Ascending aorta (tissue), 2 donors: Measurements from ENCODE around the gene SLC16A4. TPM values are rescaled to one million over a fixed set of nuclear protein-coding genes. Genes with fewer than 3 reads are reported as not detected.

Source experiments
- DNase-seq, 2 donors: peaks; one replicate each; pipeline ENCODE4 v3.0.0-alpha.2; 2019; ENCODE audit warnings: low spot score in 2 of 2
- H3K27ac ChIP-seq, 2 donors: fragments of 200-600 bp; sonication (generic); one replicate each; pipeline ENCODE4 v1.5.1; 2016 to 2017; ENCODE audit warnings: mild to moderate bottlenecking in 1 of 2
- H3K27me3 ChIP-seq: fragments of 200-600 bp; sonication (generic); one replicate; pipeline ENCODE4 v1.5.1; 2017
- H3K36me3 ChIP-seq, 2 donors: fragments of 200-600 bp; sonication (generic); one replicate each; pipeline ENCODE4 v1.5.1; 2016
- H3K4me1 ChIP-seq, 2 donors: fragments of 200-600 bp; sonication (generic); one replicate each; pipeline ENCODE4 v1.5.1; 2016 to 2017; ENCODE audit warnings: mild to moderate bottlenecking in 1 of 2
- H3K4me3 ChIP-seq, 2 donors: fragments of 200-600 bp; sonication (generic); one replicate each; pipeline ENCODE4 v1.5.1; 2016 to 2017; ENCODE audit warnings: mild to moderate bottlenecking in 1 of 2
- H3K9me3 ChIP-seq, 2 donors: fragments of 200-600 bp; sonication (generic); one replicate each; pipeline ENCODE4 v1.5.1; 2016
- intact Hi-C: fragments of 100-400 bp; cut with DNase I; formaldehyde crosslinking; loops from one replicate; pipeline ENCODE4 v1.15.1; 2023
- total RNA-seq: library from RNA; depleted of rRNA; stranded (reverse); fragments of >200 nt; gene quantifications from one replicate; pipeline ENCODE4 v1.1.0, GENCODE V29; 2016
- TF ChIP-seq, protein P1 (sequence below), 3 experiments: fragments of 200-600 bp in 2 of 3; fragments of 450-650 bp in 1 of 3; sonication (generic) in 2 of 3; IDR thresholded peaks; one replicate each; pipeline ENCODE4 v1.5.1; 2016 to 2019; ENCODE audit warnings: antibody characterized with exemption in 3 of 3, mild to moderate bottlenecking in 1 of 3, moderate library complexity in 1 of 3

The SLC16A4 gene
- total RNA-seq, 1 donor from 2014 or later: 5.6 TPM

DNA sequence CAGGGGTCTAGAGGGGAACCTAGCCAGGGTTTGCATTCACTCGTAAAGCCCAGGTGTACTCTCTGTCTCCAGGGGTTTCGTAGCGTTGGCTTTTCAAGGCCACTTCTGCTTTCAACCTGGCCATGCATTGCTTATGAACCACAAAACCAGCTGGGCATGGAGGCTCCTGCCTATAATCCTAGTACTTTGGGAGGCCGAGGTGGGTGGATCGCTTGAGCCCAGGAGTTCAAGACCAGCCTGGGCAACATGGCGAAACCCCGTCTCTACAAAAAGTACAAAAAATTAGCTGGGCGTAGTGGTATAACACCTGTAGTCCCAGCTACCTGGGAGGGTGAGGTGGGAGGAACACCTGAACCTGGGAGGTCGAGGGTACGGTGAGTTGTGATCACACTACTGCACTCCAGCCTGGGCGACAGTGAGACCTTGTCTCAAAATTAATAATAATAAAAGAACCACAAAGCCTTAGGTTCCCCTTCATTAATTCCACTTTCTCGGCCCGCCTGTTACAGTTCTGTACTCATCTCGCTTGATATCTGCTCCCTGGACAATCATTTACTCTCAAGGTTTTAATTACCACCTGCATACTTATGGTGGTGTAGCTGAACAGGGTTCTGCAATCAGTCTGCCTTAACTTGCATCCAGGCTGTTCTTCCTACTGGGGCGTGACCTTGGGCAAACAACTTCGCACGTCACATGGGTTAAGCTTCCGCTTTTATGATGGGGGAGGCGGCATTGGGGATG is 6.1 kb downstream of the SLC16A4 start:
- Histone ChIP-seq H3K27ac (peak overlapping the region in 1 of 2 donors; percentile 69), H3K36me3 (peaks cover 1 to 5% of the 10 kb centered on the region in 2 donors), H3K27me3 (no peaks in the 10 kb centered on the region), H3K4me3 (no peak overlapping the region), H3K9me3 (no peaks in the 10 kb centered on the region), H3K4me1 (peaks cover 3 to 12% of the 10 kb centered on the region in 2 donors)
- TF ChIP-seq, protein P1, sequence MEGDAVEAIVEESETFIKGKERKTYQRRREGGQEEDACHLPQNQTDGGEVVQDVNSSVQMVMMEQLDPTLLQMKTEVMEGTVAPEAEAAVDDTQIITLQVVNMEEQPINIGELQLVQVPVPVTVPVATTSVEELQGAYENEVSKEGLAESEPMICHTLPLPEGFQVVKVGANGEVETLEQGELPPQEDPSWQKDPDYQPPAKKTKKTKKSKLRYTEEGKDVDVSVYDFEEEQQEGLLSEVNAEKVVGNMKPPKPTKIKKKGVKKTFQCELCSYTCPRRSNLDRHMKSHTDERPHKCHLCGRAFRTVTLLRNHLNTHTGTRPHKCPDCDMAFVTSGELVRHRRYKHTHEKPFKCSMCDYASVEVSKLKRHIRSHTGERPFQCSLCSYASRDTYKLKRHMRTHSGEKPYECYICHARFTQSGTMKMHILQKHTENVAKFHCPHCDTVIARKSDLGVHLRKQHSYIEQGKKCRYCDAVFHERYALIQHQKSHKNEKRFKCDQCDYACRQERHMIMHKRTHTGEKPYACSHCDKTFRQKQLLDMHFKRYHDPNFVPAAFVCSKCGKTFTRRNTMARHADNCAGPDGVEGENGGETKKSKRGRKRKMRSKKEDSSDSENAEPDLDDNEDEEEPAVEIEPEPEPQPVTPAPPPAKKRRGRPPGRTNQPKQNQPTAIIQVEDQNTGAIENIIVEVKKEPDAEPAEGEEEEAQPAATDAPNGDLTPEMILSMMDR (IDR thresholded peaks at IDR 0.05): no peak
- DNase-seq: no peak
- intact Hi-C loops: no loop called here

DNA sequence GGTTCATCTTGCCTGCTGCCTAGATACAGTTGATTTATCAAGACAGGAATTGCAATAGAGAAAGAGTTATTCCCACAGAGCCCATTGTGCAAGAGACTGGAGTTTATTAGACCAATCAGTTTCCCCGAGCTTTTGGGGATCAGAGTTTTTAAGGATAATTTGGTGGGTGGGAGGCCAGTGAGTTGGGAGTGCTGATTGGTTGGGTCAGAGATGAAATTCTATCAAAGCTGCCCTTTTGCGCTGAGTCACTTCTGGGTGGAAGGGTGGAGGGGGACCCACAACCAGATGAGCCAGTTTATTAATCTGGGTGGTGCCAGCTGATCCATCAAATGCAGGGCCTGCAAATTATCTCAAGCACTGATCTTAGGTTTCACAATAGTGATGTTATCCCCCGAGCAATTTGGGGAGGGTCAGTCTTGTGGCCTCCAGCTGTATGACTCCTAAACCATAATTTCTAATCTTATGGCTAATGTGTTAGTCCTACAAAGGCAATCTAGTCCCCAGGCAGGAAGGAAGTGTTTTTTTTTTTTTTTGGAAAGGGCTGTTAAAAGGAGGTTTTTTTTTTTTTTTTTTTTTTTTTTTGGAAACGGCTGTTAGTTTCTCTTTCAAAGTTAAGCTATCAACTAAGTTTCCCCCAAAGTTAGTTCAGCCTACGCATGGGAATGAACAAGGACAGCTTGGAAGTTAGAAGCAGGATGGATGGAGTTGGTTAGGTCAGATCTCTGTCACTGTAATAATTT is 7.4 kb downstream of the SLC16A4 start:
- intact Hi-C loops: no loop called here
- no peaks in the 10 kb centered on the region for H3K9me3 ChIP-seq
- no peaks in the 10 kb centered on the region for H3K27me3 ChIP-seq
- DNase-seq: no peak
- H3K27ac ChIP-seq: peak overlapping the region; percentile 41 to 69
- H3K4me1 ChIP-seq: no peaks in the 10 kb centered on the region
- peaks cover 13% of the 10 kb centered on the region in 2 donors for H3K36me3 ChIP-seq
- TF ChIP-seq, protein P1 (IDR thresholded peaks at IDR 0.05): no peak
- H3K4me3 ChIP-seq: no peak overlapping the region

DNA sequence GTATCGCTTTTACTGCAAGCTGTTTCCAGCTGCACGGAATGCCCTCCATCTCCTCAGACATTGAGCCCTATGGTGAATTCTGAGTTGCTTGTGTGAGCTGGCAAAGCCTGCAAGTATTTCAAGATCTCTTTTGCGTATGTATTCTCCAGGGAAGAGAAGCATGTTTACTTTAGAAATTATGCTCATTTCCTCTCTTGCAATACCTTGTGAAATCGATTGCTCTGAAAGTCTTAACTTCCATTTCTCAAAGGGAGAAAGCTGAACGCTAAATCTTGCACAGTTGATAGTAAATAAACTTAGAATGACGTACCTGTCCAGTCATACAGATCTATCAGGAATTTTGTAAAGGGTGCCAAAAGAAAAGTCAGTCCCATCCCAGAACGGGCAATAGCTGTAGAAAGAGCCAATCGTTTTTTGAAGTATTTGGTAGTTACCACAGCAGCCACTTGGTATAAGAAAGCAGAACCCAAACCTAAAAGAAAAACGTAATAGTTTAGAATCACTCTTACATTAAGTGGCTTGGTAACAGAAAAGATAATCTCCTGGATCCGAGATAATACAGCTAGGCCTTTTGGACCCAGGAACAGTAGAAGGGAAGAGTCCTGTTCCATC is 10.0 kb downstream of the SLC16A4 start:
- Histone ChIP-seq H3K36me3 (peaks cover 32 to 40% of the 10 kb centered on the region in 2 donors), H3K4me1 (no peaks in the 10 kb centered on the region), H3K27me3 (no peaks in the 10 kb centered on the region), H3K27ac (peak overlapping the region in 1 of 2 donors; percentile 46), H3K9me3 (no peaks in the 10 kb centered on the region), H3K4me3 (no peak overlapping the region)
- no peak for DNase-seq
- intact Hi-C loops: no loop called here
- TF ChIP-seq, protein P1 (IDR thresholded peaks at IDR 0.05): no peak

DNA sequence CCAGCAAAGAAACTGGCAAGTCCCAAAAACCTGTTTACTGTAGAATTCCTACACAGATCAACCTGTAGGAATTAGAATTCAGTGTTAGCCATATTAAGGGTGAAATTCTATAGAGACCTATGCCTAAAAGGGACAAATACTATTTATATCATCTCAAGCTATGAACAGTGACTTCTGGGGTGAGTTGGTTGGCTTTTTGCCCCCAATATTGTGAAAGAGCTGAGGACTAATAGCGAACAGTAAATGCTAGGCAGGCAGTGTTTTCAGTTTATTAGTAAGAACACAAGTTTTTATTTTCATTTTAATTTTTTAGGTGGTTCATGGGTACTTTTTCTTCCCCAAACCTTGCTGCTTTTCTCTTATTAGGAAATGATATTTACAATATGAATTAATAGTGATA is 15.3 kb downstream of the SLC16A4 start:
- Histone ChIP-seq H3K4me1 (no peaks in the 10 kb centered on the region), H3K9me3 (no peaks in the 10 kb centered on the region), H3K27me3 (no peaks in the 10 kb centered on the region), H3K4me3 (no peak overlapping the region), H3K36me3 (peaks cover 45 to 78% of the 10 kb centered on the region in 2 donors), H3K27ac (no peak overlapping the region)
- TF ChIP-seq, protein P1 (IDR thresholded peaks at IDR 0.05): no peak
- DNase-seq: no peak
- intact Hi-C loops: no loop called here

DNA sequence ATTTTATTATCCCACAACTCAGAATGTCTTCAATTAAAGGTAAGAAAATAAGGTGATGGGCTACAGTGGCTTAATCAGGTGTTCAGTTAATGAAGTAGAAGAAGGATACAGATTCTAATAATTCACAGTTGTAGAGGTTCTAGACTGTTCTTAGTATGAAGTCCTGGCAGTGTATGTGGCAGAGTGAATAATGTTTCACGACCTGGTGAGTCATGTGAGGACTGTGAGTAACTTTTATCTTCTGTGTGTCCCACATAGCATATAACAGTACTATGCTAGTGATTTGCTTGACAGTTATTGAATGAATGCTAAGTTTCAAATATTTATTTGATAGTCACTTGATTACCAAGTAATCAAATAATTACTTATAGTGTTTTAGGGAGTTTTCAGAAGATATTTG is 20.0 kb downstream of the SLC16A4 start:
- H3K27ac ChIP-seq: no peak overlapping the region
- no peaks in the 10 kb centered on the region for H3K9me3 ChIP-seq
- no peaks in the 10 kb centered on the region for H3K4me1 ChIP-seq
- no peak overlapping the region for H3K4me3 ChIP-seq
- H3K27me3 ChIP-seq: no peaks in the 10 kb centered on the region
- intact Hi-C loops: no loop called here
- no peak for DNase-seq
- TF ChIP-seq, protein P1 (IDR thresholded peaks at IDR 0.05): no peak
- H3K36me3 ChIP-seq: peaks cover 26 to 57% of the 10 kb centered on the region in 2 donors
